Ovary (tissue), 3 donors: Measurements from ENCODE around the gene PGRMC1.

Experiments used
- EP300 ChIP-seq: sonication (generic); formaldehyde crosslinking; IDR thresholded peaks from one replicate; pipeline ENCODE4 v1.6.1; 2017; ENCODE audit warnings: antibody characterized with exemption
- POLR2A ChIP-seq: fragments of 450-650 bp; IDR thresholded peaks from one replicate; pipeline ENCODE4 v1.6.1; 2017; ENCODE audit warnings: antibody characterized with exemption, mild to moderate bottlenecking, moderate library complexity
- TF ChIP-seq, protein P1 (sequence below), 3 donors: fragments of 450-650 bp in 2 of 3; fragments of 200-600 bp in 1 of 3; IDR thresholded peaks; one replicate each; pipeline versions ENCODE4 v1.5.1 to v1.8.0; 2016 to 2022; ENCODE audit warnings: antibody characterized with exemption in 3 of 3, mild to moderate bottlenecking in 1 of 3
- donor health status: DM: no; HTN: no; CAD: no.

DNA sequence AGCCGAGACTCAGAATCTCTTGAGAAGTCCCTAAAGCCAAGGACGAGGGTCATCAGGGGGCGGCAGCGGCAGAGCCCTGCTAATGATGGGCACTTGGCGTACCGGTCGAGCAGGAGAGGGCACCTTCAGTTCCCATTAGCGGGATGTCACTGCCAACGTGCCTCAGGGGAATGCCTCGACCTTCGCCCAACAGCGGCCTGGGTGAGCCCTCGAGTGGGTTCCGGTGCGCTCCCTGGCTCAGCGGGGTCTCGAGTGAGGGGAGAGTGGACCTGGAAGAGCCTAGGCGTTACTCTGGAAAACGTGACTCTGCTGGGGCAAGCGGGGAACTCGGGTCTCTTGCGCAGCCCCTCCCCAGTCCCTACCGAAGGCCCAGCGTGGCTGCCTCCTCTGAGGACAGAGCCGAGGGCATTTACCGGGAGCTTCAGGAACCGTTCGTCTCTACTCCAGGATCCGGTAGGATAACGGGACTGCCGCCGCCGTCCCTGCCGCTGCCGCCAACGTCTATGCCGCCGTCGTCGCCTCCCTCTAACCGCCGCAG, 36.9 kb downstream of the PGRMC1 start:
- TF ChIP-seq POLR2A (no peak), EP300 (no peak)
- TF ChIP-seq, protein P1, sequence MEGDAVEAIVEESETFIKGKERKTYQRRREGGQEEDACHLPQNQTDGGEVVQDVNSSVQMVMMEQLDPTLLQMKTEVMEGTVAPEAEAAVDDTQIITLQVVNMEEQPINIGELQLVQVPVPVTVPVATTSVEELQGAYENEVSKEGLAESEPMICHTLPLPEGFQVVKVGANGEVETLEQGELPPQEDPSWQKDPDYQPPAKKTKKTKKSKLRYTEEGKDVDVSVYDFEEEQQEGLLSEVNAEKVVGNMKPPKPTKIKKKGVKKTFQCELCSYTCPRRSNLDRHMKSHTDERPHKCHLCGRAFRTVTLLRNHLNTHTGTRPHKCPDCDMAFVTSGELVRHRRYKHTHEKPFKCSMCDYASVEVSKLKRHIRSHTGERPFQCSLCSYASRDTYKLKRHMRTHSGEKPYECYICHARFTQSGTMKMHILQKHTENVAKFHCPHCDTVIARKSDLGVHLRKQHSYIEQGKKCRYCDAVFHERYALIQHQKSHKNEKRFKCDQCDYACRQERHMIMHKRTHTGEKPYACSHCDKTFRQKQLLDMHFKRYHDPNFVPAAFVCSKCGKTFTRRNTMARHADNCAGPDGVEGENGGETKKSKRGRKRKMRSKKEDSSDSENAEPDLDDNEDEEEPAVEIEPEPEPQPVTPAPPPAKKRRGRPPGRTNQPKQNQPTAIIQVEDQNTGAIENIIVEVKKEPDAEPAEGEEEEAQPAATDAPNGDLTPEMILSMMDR (IDR thresholded peaks at IDR 0.05), result no peak
